GM12878 (cell line): ENCODE results near the gene CCDC81. TPM values are rescaled to one million over a fixed set of nuclear protein-coding genes. Genes with fewer than 3 reads are reported as not detected.
A peak's percentile ranks its signal among the peaks of the same experiment; 100 is the strongest.

Source experiments
- ATAC-seq: fragments of 200-7000 bp; cut with Tn5 transposase; 3 replicates; pipeline ENCODE4 v1.9.1; 2020; ENCODE audit warnings: mild to moderate bottlenecking, moderate library complexity
- BruUV-seq: library from RNA; stranded (reverse); fragments of 400-500 nt; replicated peaks from 2 replicates; lab custom pipeline; 2021; lab: Mats Ljungman, UMichigan
- CTCF ChIA-PET: fragments of 300-600 bp; sonication (Branson Sonifier 250); formaldehyde crosslinking; extraction: SDS; loops from one replicate; lab custom pipeline; 2021; ENCODE audit warnings: inconsistent platforms; lab: Yijun Ruan, JAX
- POLR2A ChIA-PET: fragments of 350-600 bp; formaldehyde crosslinking; extraction: SDS; loops from one replicate; lab custom pipeline; 2021; ENCODE audit warnings: inconsistent platforms; lab: Charles Lee
- RAD21 ChIA-PET: fragments of 300-600 bp; sonication (Branson Sonifier 250); formaldehyde crosslinking; loops from one replicate; lab custom pipeline; 2023; ENCODE audit warnings: antibody characterized with exemption; ENCODE audit not compliant: unreplicated experiment; lab: Charles Lee
- SMC1A ChIA-PET: fragments of 300-600 bp; sonication (Branson Sonifier 250); formaldehyde crosslinking; loops from one replicate; lab custom pipeline; 2023; ENCODE audit not compliant: unreplicated experiment, uncharacterized antibody; lab: Charles Lee
- DNase-seq: peaks from one replicate; pipeline ENCODE4 v3.0.0-alpha.2; 2011; ENCODE audit warnings: low read depth, low spot score
- FAIRE-seq: peaks from 3 replicates; lab custom pipeline; 2011; peaks lifted over from hg19 to GRCh38; lab: Jason Lieb, UNC
- H2AFZ ChIP-seq: 2 replicates; pipeline ENCODE4 v1.6.0; 2011; ENCODE audit warnings: low read depth, low read length, control low read depth; ENCODE audit not compliant: control insufficient read depth
- H3K27ac ChIP-seq: 2 replicates; pipeline ENCODE4 v1.5.1; 2011; ENCODE audit warnings: control low read depth; ENCODE audit not compliant: control insufficient read depth, insufficient read depth
- H3K27me3 ChIP-seq, 2 experiments: replicated peaks in 1 of 2; 2 replicates each; pipeline versions ENCODE4 v1.6.0 to v1.6.1; 2011; ENCODE audit warnings: low read length in 1 of 2; ENCODE audit not compliant: control insufficient read depth in 2 of 2, insufficient read depth in 2 of 2
- H3K36me3 ChIP-seq, 2 experiments: 2 replicates each; pipeline ENCODE4 v1.5.1; 2011; ENCODE audit warnings: low read length in 1 of 2; ENCODE audit not compliant: control insufficient read depth in 2 of 2, insufficient read depth in 2 of 2
- H3K4me1 ChIP-seq: 2 replicates; pipeline ENCODE4 v1.6.1; 2011; ENCODE audit warnings: mild to moderate bottlenecking, low read length, moderate library complexity, mixed read lengths; ENCODE audit not compliant: control insufficient read depth, insufficient read depth
- H3K4me2 ChIP-seq: 2 replicates; pipeline ENCODE4 v1.6.0; 2011; ENCODE audit warnings: control low read depth; ENCODE audit not compliant: control insufficient read depth, insufficient read depth
- H3K4me3 ChIP-seq: fragments of 200-600 bp; sonication (generic); 2 replicates; pipeline ENCODE4 v1.5.1; 2016
- H3K79me2 ChIP-seq: 2 replicates; pipeline ENCODE4 v1.6.0; 2011; ENCODE audit warnings: low read length; ENCODE audit not compliant: control insufficient read depth, insufficient read depth
- H3K9ac ChIP-seq: 2 replicates; pipeline ENCODE4 v1.8.0; 2011; ENCODE audit warnings: low read length, control low read depth, mixed read lengths; ENCODE audit not compliant: control insufficient read depth, insufficient read depth
- H3K9me3 ChIP-seq: replicated peaks from 3 replicates; pipeline ENCODE4 v1.5.1; 2011; ENCODE audit warnings: mild to moderate bottlenecking, low read length; ENCODE audit not compliant: control insufficient read depth, insufficient read depth
- H4K20me1 ChIP-seq: 2 replicates; pipeline ENCODE4 v1.6.0; 2011; ENCODE audit not compliant: control insufficient read depth, insufficient read depth
- EED ChIP-seq: sonication (generic); IDR thresholded peaks from 2 replicates; pipeline ENCODE4 v1.6.1; 2016; ENCODE audit warnings: antibody characterized with exemption, low read depth
- JUNB ChIP-seq: IDR thresholded peaks from 2 replicates; pipeline ENCODE4 v1.6.1; 2016; ENCODE audit warnings: antibody characterized with exemption, mild to moderate bottlenecking
- NFYB ChIP-seq: IDR thresholded peaks from 2 replicates; pipeline ENCODE4 v1.6.1; 2011; ENCODE audit warnings: low read depth, mild to moderate bottlenecking, low read length, improper control_type of control experiment, moderate library complexity; ENCODE audit not compliant: insufficient read depth
- PAX8 ChIP-seq: fragments of 450-650 bp; IDR thresholded peaks from 2 replicates; pipeline ENCODE4 v1.6.1; 2017; ENCODE audit warnings: mild to moderate bottlenecking, moderate library complexity
- POLR2AphosphoS2 ChIP-seq: IDR thresholded peaks from 2 replicates; pipeline ENCODE4 v1.6.1; 2011; ENCODE audit warnings: low read depth, mild to moderate bottlenecking, low read length, improper control_type of control experiment, moderate library complexity
- SKIL ChIP-seq: fragments of 450-650 bp; IDR thresholded peaks from 2 replicates; pipeline ENCODE4 v1.6.1; 2017; ENCODE audit warnings: mild to moderate bottlenecking, low read depth, inconsistent platforms; ENCODE audit not compliant: poor library complexity, severe bottlenecking
- SMARCA5 ChIP-seq: fragments of 450-650 bp; IDR thresholded peaks from 2 replicates; pipeline ENCODE4 v1.6.1; 2017; ENCODE audit warnings: mild to moderate bottlenecking
- WGBS: methylation state at CpG from one replicate; pipeline ENCODE4 v1.1.6; 2016; ENCODE audit warnings: low lambda C conversion rate; ENCODE audit not compliant: insufficient replicate concordance, insufficient coverage; ENCODE audit errors: missing lambda C conversion rate; 5-methylcytosine and 5-hydroxymethylcytosine counted together
- in situ Hi-C: fragments of 300-500 bp; cut with MboI; formaldehyde crosslinking; loops from 9 replicates; pipeline ENCODE4 v1.14.3; 2018; ENCODE audit warnings: mixed read lengths
- intact Hi-C: fragments of 100-400 bp; cut with micrococcal nuclease; formaldehyde crosslinking; loops from one replicate; pipeline ENCODE4 v1.14.2; 2022; ENCODE audit not compliant: unreplicated experiment
- polyA plus RNA-seq, 11 experiments: library from polyadenylated mRNA; depleted of rRNA in 4 of 11; unstranded in 6 of 11; stranded (reverse) in 5 of 11; fragments of >200 nt; fragmentation: Nextera tagmentation in 4 of 11; fragmentation: Illumina TruSeq in 1 of 11; extraction: Ambion mirVana in 4 of 11; extraction: Trizol in 1 of 11; gene quantifications; 1 replicate in 1 of 11; 2 replicates in 10 of 11; pipeline versions ENCODE4 v1.2.1 to v1.2.3, GENCODE V29; 2011 to 2016; ENCODE audit warnings: inconsistent platforms in 2 of 11, missing spikeins in 2 of 11, low read depth in 1 of 11
- total RNA-seq, 4 experiments: library from RNA; depleted of rRNA in 3 of 4; stranded (reverse); fragments of >200 nt in 3 of 4; fragmentation: Illumina TruSeq in 1 of 4; extraction: Trizol in 1 of 4; gene quantifications; 2 replicates each; pipeline versions ENCODE4 v1.2.1 to v1.2.3, GENCODE V29; 2013 to 2021
- TF ChIP-seq, protein P1 (sequence below), 3 experiments: IDR thresholded peaks in 2 of 3; conservative IDR thresholded peaks in 1 of 3; 2 replicates each; pipeline ENCODE4 v1.5.1; 2011; ENCODE audit warnings: low read depth in 3 of 3, low read length in 3 of 3, mild to moderate bottlenecking in 3 of 3, control low read depth in 2 of 3, moderate library complexity in 2 of 3, inconsistent platforms in 1 of 3, mixed read lengths in 1 of 3; ENCODE audit not compliant: control insufficient read depth in 2 of 3, insufficient read depth in 1 of 3; ENCODE audit errors: extremely low read depth in 1 of 3
- TF ChIP-seq, protein P2 (sequence below): fragments of 450-650 bp; IDR thresholded peaks from 2 replicates; pipeline ENCODE4 v1.6.1; 2016; ENCODE audit warnings: mild to moderate bottlenecking, moderate library complexity, borderline replicate concordance

Gene CCDC81
- total and polyA plus RNA-seq, 10 of the 15 experiments (the other 5 are each of a cell fraction or from before 2014, with no cell fraction given), result 0.06 to 0.53 (median 0.22) TPM

DNA sequence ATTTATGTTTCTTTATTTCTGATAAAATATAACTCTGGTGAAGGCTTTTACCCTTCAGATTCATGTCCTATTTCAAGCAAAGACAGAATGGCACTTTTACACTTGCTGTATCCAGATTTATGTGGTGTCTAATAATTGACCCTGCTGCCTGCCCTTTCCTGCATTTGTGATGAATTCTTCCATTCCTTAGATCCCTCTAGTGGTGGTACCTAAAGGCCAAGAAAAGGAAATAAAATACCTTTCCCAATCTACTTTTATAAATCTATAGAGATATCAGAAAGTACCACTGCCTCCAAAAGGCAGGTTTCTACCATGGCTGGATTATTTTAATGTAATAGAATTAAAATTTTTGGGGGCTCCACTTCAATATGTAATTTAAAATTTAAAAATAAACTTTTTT is 34.2 kb downstream of the CCDC81 start:
- H3K4me3 ChIP-seq, result no peak overlapping the region
- no peak overlapping the region for H2AFZ ChIP-seq
- ChIA-PET POLR2A (no interaction called here), CTCF (no interaction called here), SMC1A (no interaction called here), RAD21 (no interaction called here)
- in situ Hi-C loops (loop anchor here (5.0 kb wide), 1 partner anchor 48 kb away; no protein-coding TSS in a partner anchor), intact Hi-C loops (no loop called here)
- H3K9ac ChIP-seq, result no peak overlapping the region
- no peaks in the 10 kb centered on the region for H3K79me2 ChIP-seq
- H3K27me3 ChIP-seq, result no peaks in the 10 kb centered on the region
- no peak overlapping the region for H3K27ac ChIP-seq
- H3K36me3 ChIP-seq, result no peaks in the 10 kb centered on the region
- FAIRE-seq, result no peak
- BruUV-seq, result no TSS peak
- TF ChIP-seq, protein P1, sequence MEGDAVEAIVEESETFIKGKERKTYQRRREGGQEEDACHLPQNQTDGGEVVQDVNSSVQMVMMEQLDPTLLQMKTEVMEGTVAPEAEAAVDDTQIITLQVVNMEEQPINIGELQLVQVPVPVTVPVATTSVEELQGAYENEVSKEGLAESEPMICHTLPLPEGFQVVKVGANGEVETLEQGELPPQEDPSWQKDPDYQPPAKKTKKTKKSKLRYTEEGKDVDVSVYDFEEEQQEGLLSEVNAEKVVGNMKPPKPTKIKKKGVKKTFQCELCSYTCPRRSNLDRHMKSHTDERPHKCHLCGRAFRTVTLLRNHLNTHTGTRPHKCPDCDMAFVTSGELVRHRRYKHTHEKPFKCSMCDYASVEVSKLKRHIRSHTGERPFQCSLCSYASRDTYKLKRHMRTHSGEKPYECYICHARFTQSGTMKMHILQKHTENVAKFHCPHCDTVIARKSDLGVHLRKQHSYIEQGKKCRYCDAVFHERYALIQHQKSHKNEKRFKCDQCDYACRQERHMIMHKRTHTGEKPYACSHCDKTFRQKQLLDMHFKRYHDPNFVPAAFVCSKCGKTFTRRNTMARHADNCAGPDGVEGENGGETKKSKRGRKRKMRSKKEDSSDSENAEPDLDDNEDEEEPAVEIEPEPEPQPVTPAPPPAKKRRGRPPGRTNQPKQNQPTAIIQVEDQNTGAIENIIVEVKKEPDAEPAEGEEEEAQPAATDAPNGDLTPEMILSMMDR (IDR thresholded peaks at IDR 0.05 in 2 of 3, conservative IDR thresholded peaks at IDR 0.05 in 1 of 3; ENCODE audit: control insufficient read depth in 2 of 3, extremely low read depth in 1 of 3, insufficient read depth in 1 of 3, low read depth in 3 of 3, low read length in 3 of 3), result peak in 1 of 3 experiments; percentile 11; a peak in 1 of 6 replicates
- TF ChIP-seq JUNB, result no peak
- no peaks in the 10 kb centered on the region for H3K9me3 ChIP-seq
- no peak overlapping the region for H3K4me2 ChIP-seq
- no peaks in the 10 kb centered on the region for H4K20me1 ChIP-seq
- no peak for ATAC-seq
- no peak for DNase-seq
- no peaks in the 10 kb centered on the region for H3K4me1 ChIP-seq

- Histone ChIP-seq H4K20me1 (no peaks in the 10 kb centered on the region), H3K4me3 (no peak overlapping the region), H3K9me3 (no peaks in the 10 kb centered on the region), H2AFZ (no peak overlapping the region), H3K27ac (no peak overlapping the region), H3K79me2 (no peaks in the 10 kb centered on the region), H3K4me2 (no peak overlapping the region), H3K27me3 (no peaks in the 10 kb centered on the region), H3K36me3 (no peaks in the 10 kb centered on the region), H3K9ac (no peak overlapping the region), H3K4me1 (no peaks in the 10 kb centered on the region; the same call in 1 of the 2 replicates)
- intact Hi-C loops (loop anchor here (10.0 kb wide), 1 partner anchor 819 kb away; no protein-coding TSS in a partner anchor), in situ Hi-C loops (no loop called here)
- ChIA-PET POLR2A (no interaction called here), CTCF (no interaction called here), RAD21 (interaction anchor here (1.8 kb wide), 1 partner anchor 559 kb away, joined by 4 read pairs; the partner anchor contains the start of gene CCDC83), SMC1A (no interaction called here)
- no TSS peak for BruUV-seq
- FAIRE-seq, result no peak
- no peak for DNase-seq
- ATAC-seq, result no peak
- 87% methylated on average over 2 of the region's 2 CpGs for WGBS
- TF ChIP-seq NFYB, result no peak
- TF ChIP-seq POLR2AphosphoS2, result no peak
- no peak for TF ChIP-seq SKIL
- TF ChIP-seq PAX8, result no peak
- TF ChIP-seq EED, result no peak
- TF ChIP-seq, protein P2, sequence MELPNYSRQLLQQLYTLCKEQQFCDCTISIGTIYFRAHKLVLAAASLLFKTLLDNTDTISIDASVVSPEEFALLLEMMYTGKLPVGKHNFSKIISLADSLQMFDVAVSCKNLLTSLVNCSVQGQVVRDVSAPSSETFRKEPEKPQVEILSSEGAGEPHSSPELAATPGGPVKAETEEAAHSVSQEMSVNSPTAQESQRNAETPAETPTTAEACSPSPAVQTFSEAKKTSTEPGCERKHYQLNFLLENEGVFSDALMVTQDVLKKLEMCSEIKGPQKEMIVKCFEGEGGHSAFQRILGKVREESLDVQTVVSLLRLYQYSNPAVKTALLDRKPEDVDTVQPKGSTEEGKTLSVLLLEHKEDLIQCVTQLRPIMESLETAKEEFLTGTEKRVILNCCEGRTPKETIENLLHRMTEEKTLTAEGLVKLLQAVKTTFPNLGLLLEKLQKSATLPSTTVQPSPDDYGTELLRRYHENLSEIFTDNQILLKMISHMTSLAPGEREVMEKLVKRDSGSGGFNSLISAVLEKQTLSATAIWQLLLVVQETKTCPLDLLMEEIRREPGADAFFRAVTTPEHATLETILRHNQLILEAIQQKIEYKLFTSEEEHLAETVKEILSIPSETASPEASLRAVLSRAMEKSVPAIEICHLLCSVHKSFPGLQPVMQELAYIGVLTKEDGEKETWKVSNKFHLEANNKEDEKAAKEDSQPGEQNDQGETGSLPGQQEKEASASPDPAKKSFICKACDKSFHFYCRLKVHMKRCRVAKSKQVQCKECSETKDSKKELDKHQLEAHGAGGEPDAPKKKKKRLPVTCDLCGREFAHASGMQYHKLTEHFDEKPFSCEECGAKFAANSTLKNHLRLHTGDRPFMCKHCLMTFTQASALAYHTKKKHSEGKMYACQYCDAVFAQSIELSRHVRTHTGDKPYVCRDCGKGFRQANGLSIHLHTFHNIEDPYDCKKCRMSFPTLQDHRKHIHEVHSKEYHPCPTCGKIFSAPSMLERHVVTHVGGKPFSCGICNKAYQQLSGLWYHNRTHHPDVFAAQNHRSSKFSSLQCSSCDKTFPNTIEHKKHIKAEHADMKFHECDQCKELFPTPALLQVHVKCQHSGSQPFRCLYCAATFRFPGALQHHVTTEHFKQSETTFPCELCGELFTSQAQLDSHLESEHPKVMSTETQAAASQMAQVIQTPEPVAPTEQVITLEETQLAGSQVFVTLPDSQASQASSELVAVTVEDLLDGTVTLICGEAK, result no peak
- no peak for TF ChIP-seq SMARCA5
Observed at GRCh38 chr11:86414032-86414431, 39.3 kb downstream of the CCDC81 start.
